ENCODE results near the gene MINK1. TPM values are rescaled to one million over a fixed set of nuclear protein-coding genes. Genes with fewer than 3 reads are reported as not detected.

The MINK1 gene
- total and polyA plus RNA-seq, 2 of the 13 experiments (the other 11 are each of a cell fraction or from before 2014, with no cell fraction given) = 17.2 to 63.9 TPM

DNA sequence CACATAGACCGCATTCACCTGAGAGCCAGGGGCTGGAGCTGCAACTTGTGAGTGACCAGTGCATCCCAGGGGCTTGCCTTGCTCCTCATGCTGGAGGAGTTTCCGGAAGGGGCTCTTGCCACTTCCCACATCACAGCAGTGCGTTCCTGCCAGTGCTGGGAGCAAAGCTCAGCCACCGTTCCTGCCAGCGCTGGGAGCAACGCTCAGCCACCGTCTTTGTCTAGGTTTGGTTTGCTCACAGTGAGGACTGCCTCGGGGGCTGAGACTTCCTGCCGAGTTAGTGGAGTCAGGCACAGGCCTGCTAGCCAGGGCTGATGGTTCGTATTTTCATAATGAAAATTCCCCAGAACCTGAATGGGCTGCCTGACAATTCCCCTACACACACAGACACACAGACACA lies 75.2 kb downstream of the MINK1 start (continued):
- 0 out of 2 replicates have a peak, but pooled peaks have one; percentile 24 for TF ChIP-seq ZNF598 (CRISPR knock-in tag; IDR thresholded peaks at IDR 0.05; ENCODE audit: borderline replicate concordance)
- TF ChIP-seq ETV5 (CRISPR knock-in tag; IDR thresholded peaks at IDR 0.05; ENCODE audit: borderline replicate concordance) = peak; percentile 89
- TF ChIP-seq SOX5 (CRISPR knock-in tag; IDR thresholded peaks at IDR 0.05; ENCODE audit: borderline replicate concordance) = peak; percentile 25; the same call in 1 of the 2 replicates
- TF ChIP-seq, protein P1, sequence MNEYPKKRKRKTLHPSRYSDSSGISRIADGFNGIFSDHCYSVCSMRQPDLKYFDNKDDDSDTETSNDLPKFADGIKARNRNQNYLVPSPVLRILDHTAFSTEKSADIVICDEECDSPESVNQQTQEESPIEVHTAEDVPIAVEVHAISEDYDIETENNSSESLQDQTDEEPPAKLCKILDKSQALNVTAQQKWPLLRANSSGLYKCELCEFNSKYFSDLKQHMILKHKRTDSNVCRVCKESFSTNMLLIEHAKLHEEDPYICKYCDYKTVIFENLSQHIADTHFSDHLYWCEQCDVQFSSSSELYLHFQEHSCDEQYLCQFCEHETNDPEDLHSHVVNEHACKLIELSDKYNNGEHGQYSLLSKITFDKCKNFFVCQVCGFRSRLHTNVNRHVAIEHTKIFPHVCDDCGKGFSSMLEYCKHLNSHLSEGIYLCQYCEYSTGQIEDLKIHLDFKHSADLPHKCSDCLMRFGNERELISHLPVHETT (CRISPR knock-in tag; conservative IDR thresholded peaks at IDR 0.05) = 0 out of 2 replicates have a peak, but pooled peaks have one; percentile 36
- TF ChIP-seq, protein P2, sequence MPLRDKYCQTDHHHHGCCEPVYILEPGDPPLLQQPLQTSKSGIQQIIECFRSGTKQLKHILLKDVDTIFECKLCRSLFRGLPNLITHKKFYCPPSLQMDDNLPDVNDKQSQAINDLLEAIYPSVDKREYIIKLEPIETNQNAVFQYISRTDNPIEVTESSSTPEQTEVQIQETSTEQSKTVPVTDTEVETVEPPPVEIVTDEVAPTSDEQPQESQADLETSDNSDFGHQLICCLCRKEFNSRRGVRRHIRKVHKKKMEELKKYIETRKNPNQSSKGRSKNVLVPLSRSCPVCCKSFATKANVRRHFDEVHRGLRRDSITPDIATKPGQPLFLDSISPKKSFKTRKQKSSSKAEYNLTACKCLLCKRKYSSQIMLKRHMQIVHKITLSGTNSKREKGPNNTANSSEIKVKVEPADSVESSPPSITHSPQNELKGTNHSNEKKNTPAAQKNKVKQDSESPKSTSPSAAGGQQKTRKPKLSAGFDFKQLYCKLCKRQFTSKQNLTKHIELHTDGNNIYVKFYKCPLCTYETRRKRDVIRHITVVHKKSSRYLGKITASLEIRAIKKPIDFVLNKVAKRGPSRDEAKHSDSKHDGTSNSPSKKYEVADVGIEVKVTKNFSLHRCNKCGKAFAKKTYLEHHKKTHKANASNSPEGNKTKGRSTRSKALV (CRISPR knock-in tag; IDR thresholded peaks at IDR 0.05) = peak; percentile 61
- peak; percentile 56 for TF ChIP-seq HNRNPLL (IDR thresholded peaks at IDR 0.05; ENCODE audit: low read depth, low read length, poor library complexity, severe bottlenecking)
- peak; percentile 84 for TF ChIP-seq ELF3 (CRISPR knock-in tag; IDR thresholded peaks at IDR 0.05)
- TF ChIP-seq, protein P3, sequence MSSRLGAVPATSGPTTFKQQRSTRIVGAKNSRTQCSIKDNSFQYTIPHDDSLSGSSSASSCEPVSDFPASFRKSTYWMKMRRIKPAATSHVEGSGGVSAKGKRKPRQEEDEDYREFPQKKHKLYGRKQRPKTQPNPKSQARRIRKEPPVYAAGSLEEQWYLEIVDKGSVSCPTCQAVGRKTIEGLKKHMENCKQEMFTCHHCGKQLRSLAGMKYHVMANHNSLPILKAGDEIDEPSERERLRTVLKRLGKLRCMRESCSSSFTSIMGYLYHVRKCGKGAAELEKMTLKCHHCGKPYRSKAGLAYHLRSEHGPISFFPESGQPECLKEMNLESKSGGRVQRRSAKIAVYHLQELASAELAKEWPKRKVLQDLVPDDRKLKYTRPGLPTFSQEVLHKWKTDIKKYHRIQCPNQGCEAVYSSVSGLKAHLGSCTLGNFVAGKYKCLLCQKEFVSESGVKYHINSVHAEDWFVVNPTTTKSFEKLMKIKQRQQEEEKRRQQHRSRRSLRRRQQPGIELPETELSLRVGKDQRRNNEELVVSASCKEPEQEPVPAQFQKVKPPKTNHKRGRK (CRISPR knock-in tag; IDR thresholded peaks at IDR 0.05) = no peak
- peak; percentile 31; the same call in 1 of the 2 replicates for TF ChIP-seq DMAP1 (CRISPR knock-in tag; IDR thresholded peaks at IDR 0.05)
- TF ChIP-seq ZSCAN9 (CRISPR knock-in tag; IDR thresholded peaks at IDR 0.05; ENCODE audit: borderline replicate concordance) = no peak
- TF ChIP-seq HNRNPL (IDR thresholded peaks at IDR 0.05; ENCODE audit: low read depth, low read length) = peak; percentile 83
- peak in 1 of 2 experiments; percentile 5; a peak in 1 of 4 replicates for TF ChIP-seq EP300 (IDR thresholded peaks at IDR 0.05; ENCODE audit: low read depth in 2 of 2, low read length in 2 of 2)
- peak; percentile 18; the same call in 1 of the 2 replicates for TF ChIP-seq EP300 (CRISPR knock-in tag; IDR thresholded peaks at IDR 0.05; ENCODE audit: borderline replicate concordance)
- TF ChIP-seq, protein P4, sequence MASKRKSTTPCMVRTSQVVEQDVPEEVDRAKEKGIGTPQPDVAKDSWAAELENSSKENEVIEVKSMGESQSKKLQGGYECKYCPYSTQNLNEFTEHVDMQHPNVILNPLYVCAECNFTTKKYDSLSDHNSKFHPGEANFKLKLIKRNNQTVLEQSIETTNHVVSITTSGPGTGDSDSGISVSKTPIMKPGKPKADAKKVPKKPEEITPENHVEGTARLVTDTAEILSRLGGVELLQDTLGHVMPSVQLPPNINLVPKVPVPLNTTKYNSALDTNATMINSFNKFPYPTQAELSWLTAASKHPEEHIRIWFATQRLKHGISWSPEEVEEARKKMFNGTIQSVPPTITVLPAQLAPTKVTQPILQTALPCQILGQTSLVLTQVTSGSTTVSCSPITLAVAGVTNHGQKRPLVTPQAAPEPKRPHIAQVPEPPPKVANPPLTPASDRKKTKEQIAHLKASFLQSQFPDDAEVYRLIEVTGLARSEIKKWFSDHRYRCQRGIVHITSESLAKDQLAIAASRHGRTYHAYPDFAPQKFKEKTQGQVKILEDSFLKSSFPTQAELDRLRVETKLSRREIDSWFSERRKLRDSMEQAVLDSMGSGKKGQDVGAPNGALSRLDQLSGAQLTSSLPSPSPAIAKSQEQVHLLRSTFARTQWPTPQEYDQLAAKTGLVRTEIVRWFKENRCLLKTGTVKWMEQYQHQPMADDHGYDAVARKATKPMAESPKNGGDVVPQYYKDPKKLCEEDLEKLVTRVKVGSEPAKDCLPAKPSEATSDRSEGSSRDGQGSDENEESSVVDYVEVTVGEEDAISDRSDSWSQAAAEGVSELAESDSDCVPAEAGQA (IDR thresholded peaks at IDR 0.05; ENCODE audit: low read depth) = no peak
- TF ChIP-seq, protein P4 (CRISPR knock-in tag; IDR thresholded peaks at IDR 0.05; ENCODE audit: borderline replicate concordance) = no peak
- peak; percentile 58; the same call in 1 of the 2 replicates for TF ChIP-seq TAF1 (CRISPR knock-in tag; IDR thresholded peaks at IDR 0.05)
- TF ChIP-seq HDAC2 (CRISPR knock-in tag; IDR thresholded peaks at IDR 0.05) = peak; percentile 84
- peak; percentile 48; the same call in 1 of the 2 replicates for TF ChIP-seq YEATS4 (CRISPR knock-in tag; IDR thresholded peaks at IDR 0.05; ENCODE audit: borderline replicate concordance)
- TF ChIP-seq, protein P5, sequence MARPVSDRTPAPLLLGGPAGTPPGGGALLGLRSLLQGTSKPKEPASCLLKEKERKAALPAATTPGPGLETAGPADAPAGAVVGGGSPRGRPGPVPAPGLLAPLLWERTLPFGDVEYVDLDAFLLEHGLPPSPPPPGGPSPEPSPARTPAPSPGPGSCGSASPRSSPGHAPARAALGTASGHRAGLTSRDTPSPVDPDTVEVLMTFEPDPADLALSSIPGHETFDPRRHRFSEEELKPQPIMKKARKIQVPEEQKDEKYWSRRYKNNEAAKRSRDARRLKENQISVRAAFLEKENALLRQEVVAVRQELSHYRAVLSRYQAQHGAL (CRISPR knock-in tag; IDR thresholded peaks at IDR 0.05; ENCODE audit: not compliant biosample characterization) = no peak
